HFFc6 (cell line): ENCODE measurements around the gene ODF2. TPM values are rescaled to one million over a fixed set of nuclear protein-coding genes. Genes with fewer than 3 reads are reported as not detected.
"Not testable (repeated sequence)": the region's sequence is repeated elsewhere in the genome, so short reads cannot be mapped to it uniquely, and the experiment has no call there.

Source experiments
- DNase-seq: peaks from one replicate; pipeline ENCODE4 v3.0.0-alpha.2; 2018
- H3K27ac Mint-ChIP-seq: 2 replicates; pipeline ENCODE4 v1.8.0; 2020; ENCODE audit warnings: mild to moderate bottlenecking, mixed read lengths
- H3K27me3 Mint-ChIP-seq: 2 replicates; pipeline ENCODE4 v1.8.0; 2021; ENCODE audit warnings: mild to moderate bottlenecking, moderate library complexity, mixed read lengths; ENCODE audit not compliant: insufficient read depth
- H3K36me3 Mint-ChIP-seq: 2 replicates; pipeline ENCODE4 v1.8.0; 2021; ENCODE audit warnings: low read depth, mixed read lengths
- H3K4me1 Mint-ChIP-seq: 2 replicates; pipeline ENCODE4 v1.8.0; 2020; ENCODE audit warnings: low read depth, mixed read lengths
- H3K4me3 Mint-ChIP-seq: 2 replicates; pipeline ENCODE4 v1.8.0; 2020; ENCODE audit warnings: mild to moderate bottlenecking, moderate library complexity, mixed read lengths
- H3K9me3 Mint-ChIP-seq: 2 replicates; pipeline ENCODE4 v1.8.0; 2020; ENCODE audit warnings: mild to moderate bottlenecking, mixed read lengths
- CTCF ChIP-seq: fragments of 200-600 bp; sonication (generic); IDR thresholded peaks from 2 replicates; pipeline ENCODE4 v1.5.0; 2021; ENCODE audit warnings: antibody characterized with exemption, mild to moderate bottlenecking
- total RNA-seq, 6 experiments: library from RNA; stranded (reverse); fragmentation: NEBNext Ultra II Directional; extraction: Animal tissue kit (Norgen Biotek cat#: 25700); gene quantifications; 2 replicates in 1 of 6; 3 replicates in 5 of 6; pipeline ENCODE4 v1.2.3, GENCODE V29; 2021

ODF2 gene
- total RNA-seq, 6 experiments from 2014 or later = 29.5 to 40.8 (median 36.9) TPM

- no peak overlapping the region for H3K4me3 Mint-ChIP-seq
- DNase-seq = no peak
- no peak overlapping the region for H3K27ac Mint-ChIP-seq
- H3K4me1 Mint-ChIP-seq = no peaks in the 10 kb centered on the region
- no peak for TF ChIP-seq CTCF
- H3K36me3 Mint-ChIP-seq = peaks cover 4% of the 10 kb centered on the region; the same call in 1 of the 2 replicates
- no peaks in the 10 kb centered on the region for H3K9me3 Mint-ChIP-seq
- no peaks in the 10 kb centered on the region; the same call in 1 of the 2 replicates for H3K27me3 Mint-ChIP-seq
These were observed 13.7 kb upstream of the ODF2 start for GRCh38 chr9:128442150-128442549.

GRCh38 chr9:128446505-128446904 is 9.3 kb upstream of the ODF2 start:
- not testable (repeated sequence) for H3K9me3 Mint-ChIP-seq, H3K27me3 Mint-ChIP-seq, H3K4me3 Mint-ChIP-seq, H3K27ac Mint-ChIP-seq, H3K36me3 Mint-ChIP-seq, DNase-seq, H3K4me1 Mint-ChIP-seq

GRCh38 chr9:128448746-128449145 is 7.1 kb upstream of the ODF2 start:
- no peak overlapping the region for H3K4me3 Mint-ChIP-seq
- H3K9me3 Mint-ChIP-seq = no peaks in the 10 kb centered on the region
- H3K4me1 Mint-ChIP-seq = no peaks in the 10 kb centered on the region
- no peak overlapping the region for H3K27ac Mint-ChIP-seq
- H3K36me3 Mint-ChIP-seq = no peaks in the 10 kb centered on the region
- no peak for DNase-seq
- TF ChIP-seq CTCF = no peak
- H3K27me3 Mint-ChIP-seq = no peaks in the 10 kb centered on the region; the same call in 1 of the 2 replicates

GRCh38 chr9:128454991-128455390 is 815 bp upstream of the ODF2 start:
- H3K27me3 Mint-ChIP-seq = no peaks in the 10 kb centered on the region; the same call in 1 of the 2 replicates
- H3K27ac Mint-ChIP-seq = peak overlapping the region; percentile 98
- no peaks in the 10 kb centered on the region for H3K9me3 Mint-ChIP-seq

GRCh38 chr9:128456613-128457061 is 831 bp downstream of the ODF2 start:
- peak overlapping the region; percentile 92 for H3K4me3 Mint-ChIP-seq
- TF ChIP-seq CTCF = no peak
- peak; percentile 68 for DNase-seq
- no peaks in the 10 kb centered on the region for H3K9me3 Mint-ChIP-seq
- H3K36me3 Mint-ChIP-seq = peaks cover 17% of the 10 kb centered on the region; the same call in 1 of the 2 replicates
- peaks cover 17% of the 10 kb centered on the region for H3K4me1 Mint-ChIP-seq
- H3K27ac Mint-ChIP-seq = peak overlapping the region; percentile 85
- H3K27me3 Mint-ChIP-seq = no peaks in the 10 kb centered on the region; the same call in 1 of the 2 replicates

More at GRCh38 chr9:128454991-128455390, 815 bp upstream of the ODF2 start:
- TF ChIP-seq CTCF = no peak
- Mint-ChIP-seq H3K4me3 (peak overlapping the region; percentile 92), H3K36me3 (peaks cover 5% of the 10 kb centered on the region; the same call in 1 of the 2 replicates), H3K4me1 (peaks cover 17% of the 10 kb centered on the region)
- no peak for DNase-seq

GRCh38 chr9:128457207-128457606 is 1.4 kb downstream of the ODF2 start:
- DNase-seq = no peak
- TF ChIP-seq CTCF = no peak
- Mint-ChIP-seq H3K4me1 (peaks cover 17% of the 10 kb centered on the region), H3K27me3 (no peaks in the 10 kb centered on the region; the same call in 1 of the 2 replicates), H3K36me3 (peaks cover 17% of the 10 kb centered on the region; the same call in 1 of the 2 replicates), H3K27ac (peak overlapping the region; percentile 85), H3K4me3 (peak overlapping the region; percentile 92), H3K9me3 (no peaks in the 10 kb centered on the region)
